Measurements from ENCODE around the gene TPP1.

The TPP1 gene

GRCh38 chr11:6610591-6610990 lies 8.6 kb downstream of the TPP1 start:
- DNase-seq, result no peak

- no peak for DNase-seq
These were observed 9.7 kb downstream of the TPP1 start for GRCh38 chr11:6609502-6610015.

DNA sequence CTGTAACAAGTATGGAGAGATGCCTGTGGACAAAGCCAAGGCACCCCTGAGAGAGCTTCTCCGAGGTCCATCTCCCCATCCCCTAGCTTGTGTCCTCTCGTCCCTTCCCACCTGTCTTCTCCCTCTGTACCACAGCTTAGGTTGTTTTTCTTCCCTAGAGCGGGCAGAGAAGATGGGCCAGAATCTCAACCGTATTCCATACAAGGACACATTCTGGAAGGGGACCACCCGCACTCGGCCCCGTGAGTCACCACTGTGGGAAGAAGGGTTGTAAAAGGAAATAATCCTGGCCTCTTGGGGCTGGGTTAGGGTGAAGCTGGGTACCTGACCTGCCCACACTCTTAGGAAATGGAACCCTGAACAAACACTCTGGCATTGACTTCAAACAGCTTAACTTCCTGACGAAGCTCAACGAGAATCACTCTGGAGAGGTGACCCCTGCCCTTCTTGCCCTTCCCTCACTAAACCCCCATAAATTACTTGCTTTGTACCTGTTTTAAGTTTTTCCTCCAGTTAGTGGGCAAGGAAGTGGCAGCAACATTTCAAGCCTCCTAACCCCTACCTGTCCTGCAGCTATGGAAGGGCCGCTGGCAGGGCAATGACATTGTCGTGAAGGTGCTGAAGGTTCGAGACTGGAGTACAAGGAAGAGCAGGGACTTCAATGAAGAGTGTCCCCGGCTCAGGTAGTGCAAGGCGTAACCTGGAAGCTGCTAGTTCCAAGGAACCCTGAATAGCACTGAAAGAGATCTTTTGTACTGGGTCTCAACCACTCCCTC lies 10.3 kb downstream of the TPP1 start:
- no peak for DNase-seq

DNA sequence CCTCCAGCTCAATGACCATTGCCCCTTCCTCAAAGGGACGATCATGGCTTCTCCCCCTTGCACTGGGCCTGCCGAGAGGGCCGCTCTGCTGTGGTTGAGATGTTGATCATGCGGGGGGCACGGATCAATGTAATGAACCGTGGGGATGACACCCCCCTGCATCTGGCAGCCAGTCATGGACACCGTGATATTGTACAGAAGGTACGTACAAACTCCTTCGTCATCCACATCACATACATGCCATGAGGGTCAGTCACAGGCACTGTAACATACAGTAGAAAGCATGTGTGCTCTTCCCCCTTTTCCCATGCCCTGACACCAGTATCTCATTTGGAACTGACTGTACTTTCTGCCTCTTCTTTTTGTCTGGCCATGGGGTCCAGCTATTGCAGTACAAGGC lies 11.2 kb downstream of the TPP1 start:
- no peak for DNase-seq

- no peak for DNase-seq
These were observed 11.9 kb downstream of the TPP1 start for GRCh38 chr11:6607190-6607795.

GRCh38 chr11:6606471-6607189 lies 12.6 kb downstream of the TPP1 start:
- DNase-seq, result no peak

DNA sequence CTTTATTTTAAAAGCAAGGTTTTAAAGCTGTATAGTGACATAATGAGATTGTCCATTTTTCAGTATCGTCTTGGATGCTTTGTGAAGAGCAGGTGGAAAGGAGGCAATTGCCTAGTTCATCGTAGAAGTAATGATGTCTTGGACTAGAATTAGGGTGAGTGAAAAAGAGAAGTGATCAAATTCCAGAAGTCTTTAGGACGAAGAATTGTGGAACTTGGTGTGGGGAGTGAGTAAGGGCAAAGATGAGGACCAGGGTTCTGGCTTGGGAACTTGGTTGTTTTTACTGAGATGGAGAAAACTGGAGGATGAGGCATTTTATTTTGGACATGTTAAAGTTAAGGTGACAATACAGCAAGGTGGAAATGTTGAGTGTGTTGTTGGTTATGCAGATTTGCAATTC lies 14.4 kb downstream of the TPP1 start:
- no peak for DNase-seq

DNA sequence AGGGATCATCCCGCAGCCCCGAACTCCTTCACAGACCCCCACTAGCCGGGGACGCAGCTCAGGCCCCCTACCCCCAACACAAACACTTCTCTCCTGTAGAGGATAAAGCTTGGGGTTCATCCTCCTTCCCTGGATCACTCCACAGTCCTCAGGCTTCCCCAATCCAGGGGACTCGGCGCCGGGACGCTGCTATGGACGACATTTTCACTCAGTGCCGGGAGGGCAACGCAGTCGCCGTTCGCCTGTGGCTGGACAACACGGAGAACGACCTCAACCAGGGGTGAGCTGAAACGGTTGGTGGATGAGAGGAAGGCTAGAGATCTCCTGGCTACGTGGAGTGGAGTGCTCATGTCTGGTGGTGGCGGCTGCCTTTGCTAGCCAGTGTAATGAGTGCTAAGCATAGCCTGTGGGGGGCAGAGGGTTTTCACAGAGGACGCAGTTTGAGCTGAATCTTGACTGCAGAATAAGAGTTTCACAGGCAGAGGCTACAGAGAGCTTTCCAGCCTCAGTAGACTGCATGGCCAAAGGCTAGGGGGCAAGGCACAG lies 15.1 kb downstream of the TPP1 start:
- DNase-seq, result no peak

DNA sequence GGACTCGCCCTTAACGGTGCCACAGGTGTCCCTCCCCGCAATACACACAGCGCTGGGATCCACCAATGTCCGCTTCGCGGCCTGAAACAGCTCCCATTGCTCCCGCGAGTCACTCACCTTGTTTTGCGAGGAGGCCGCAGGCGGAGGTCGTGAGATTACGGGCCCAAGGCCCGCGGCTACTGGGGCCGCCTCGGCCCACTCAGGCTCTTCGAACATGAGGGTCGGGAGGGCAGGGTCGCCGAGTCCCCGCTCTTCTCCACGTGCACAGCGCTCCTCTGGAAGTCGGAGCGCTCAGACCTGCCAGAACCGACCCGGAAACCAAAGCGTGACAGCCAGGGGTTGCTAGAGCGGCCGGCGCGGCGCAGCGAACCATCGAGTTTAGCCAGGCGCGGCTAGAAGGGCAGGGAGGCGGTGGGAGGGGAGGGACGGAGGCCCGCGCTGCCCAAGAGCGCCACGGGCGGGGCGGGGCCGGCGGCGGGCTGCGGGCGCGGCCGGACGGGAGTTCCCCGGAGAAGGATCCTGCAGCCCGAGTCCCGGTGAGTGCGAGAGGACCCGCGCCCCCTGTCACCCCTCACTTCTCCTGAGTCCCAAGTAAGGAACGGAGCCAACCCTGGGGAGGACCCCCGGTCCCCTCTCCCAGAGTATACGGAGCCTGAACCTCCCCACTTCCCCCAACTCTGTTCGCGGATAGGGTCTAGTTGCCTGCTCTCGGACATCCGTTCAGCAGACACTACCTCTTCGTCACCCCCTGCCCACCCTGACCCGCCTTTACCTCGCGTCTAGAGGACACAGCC lies 15.7 kb downstream of the TPP1 start, which contains the start of the genes ILK and RRP8:
TSS of gene ILK (plus strand) at position 488 of the 794 bp plus-strand sequence. CDS start 498 bp downstream, outside the sequence.
TSS of gene RRP8 (minus strand) at position 330 of the 794 bp plus-strand sequence. CDS start at position 216, 114 bp downstream.
- peak; percentile 86 for DNase-seq

DNA sequence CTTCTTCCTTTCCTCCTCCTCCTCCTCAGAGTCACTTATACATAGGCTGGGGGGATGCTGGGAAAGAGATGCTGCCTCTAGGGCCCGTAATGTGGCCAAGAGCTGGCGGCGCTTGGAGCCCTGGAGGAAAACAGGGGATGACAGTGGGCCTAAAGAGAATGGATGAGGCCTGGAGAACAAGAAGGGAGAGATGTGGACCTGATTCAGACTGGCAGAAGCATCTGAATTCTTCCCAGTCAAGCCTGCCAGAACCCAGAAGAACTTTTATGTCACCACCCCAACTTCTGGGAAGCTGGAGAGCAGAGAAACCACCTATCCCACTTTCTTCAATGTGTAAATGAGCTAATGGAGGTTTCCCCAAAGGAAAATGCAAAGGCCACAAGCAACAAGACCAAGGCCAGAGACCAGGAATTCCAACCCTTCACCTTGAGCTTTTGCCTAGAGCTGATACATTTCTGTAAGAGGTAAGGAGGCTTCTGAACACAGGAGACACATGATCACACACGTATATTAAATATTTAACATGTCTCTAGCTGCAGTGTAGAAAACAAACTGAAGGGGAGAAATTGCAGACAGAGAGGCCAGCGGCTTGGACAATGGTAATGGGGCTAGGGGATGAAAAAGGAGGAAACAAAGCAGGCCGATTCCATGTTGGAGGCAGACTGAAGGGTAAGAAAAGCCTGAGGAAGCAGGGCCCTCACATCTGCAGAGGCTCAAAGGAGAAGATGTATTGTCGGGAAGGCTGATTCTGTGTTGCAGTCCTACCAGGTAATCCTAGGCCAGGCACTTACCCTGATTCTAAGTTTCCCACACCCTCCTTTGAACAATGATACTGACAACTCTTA lies 16.9 kb downstream of the TPP1 start:
- DNase-seq, result no peak

- DNase-seq, result no peak
These were observed 18.2 kb downstream of the TPP1 start for GRCh38 chr11:6601041-6601461.

DNA sequence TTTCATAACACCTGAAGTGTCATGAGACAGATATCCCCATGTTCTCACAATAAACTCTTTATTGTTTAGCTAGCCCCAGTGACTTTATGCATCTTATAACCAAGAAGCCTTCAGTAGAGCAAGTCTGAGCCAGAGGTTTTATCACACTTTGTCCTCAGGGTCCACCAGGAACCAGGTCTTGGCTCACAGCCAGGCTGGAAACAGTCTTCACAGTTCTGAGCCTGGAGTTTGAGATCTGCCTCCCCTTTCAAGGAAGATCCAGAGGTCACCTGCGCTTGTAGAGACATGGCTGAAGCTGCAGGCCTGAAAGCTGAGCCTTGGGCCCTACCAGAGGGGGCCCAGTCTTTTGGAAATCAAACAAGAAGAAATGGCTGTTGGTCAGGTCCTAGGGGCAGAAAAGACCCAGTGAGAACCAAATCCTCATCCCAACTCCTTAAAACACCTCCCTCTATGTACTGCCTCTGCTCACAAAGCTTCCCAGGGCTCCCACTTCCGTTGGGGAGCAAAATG lies 19.3 kb downstream of the TPP1 start:
- DNase-seq, result no peak

GRCh38 chr11:6599449-6599848 lies 19.8 kb downstream of the TPP1 start:
- no peak for DNase-seq

GRCh38 chr11:6598555-6598954 lies 20.7 kb downstream of the TPP1 start:
- no peak for DNase-seq

- DNase-seq, result no peak
These were observed 22.9 kb downstream of the TPP1 start for GRCh38 chr11:6596239-6596877.

DNA sequence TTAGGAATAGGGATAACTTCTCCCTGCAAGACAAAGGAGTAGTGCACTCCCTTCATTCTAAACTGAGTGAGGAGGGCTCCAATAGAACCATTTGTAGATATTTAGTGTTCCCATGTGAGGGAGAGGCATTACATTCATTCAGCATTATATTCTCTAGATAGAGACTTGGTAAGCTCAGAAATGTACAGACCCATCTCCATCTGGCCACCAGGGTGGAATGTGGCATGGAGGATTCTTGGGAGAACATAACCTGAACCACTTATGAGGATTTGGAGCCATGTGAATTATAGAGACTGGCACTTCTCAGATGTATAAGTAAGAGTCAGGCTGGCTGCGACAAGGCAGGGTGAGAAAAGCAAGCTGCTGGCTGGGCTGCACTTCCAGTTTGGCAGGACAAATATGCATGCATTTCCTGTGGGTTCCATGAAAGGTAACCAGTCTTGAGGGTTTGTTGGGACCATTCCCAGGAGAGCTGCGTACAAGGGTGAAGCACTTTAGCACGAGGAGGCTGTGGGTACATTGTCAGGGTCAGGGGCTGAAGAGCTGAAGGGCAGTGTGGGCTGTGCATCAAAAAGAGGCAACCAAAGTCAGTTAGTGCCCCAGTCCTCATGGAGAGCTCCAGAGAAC lies 25.0 kb downstream of the TPP1 start:
- DNase-seq, result no peak

DNA sequence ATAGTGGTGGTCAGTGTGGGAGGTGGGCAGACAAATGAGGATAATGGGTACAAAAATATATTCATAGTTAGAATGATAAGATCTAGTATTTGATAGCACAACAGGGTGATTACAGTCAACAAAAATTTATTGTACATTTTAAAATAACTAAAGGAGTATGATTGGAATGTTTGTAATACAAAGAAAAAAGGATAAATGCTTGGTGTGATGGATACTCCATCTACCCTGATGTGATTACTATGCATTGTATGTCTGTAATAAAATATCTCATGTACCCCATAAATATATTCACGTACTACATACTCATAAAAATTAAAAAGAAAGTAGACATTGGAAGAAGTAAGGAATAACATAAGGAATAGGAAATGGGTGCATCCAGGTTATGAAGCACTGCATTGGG lies 31.2 kb downstream of the TPP1 start:
- DNase-seq, result no peak

GRCh38 chr11:6587360-6587953 lies 31.8 kb downstream of the TPP1 start:
- DNase-seq, result no peak

DNA sequence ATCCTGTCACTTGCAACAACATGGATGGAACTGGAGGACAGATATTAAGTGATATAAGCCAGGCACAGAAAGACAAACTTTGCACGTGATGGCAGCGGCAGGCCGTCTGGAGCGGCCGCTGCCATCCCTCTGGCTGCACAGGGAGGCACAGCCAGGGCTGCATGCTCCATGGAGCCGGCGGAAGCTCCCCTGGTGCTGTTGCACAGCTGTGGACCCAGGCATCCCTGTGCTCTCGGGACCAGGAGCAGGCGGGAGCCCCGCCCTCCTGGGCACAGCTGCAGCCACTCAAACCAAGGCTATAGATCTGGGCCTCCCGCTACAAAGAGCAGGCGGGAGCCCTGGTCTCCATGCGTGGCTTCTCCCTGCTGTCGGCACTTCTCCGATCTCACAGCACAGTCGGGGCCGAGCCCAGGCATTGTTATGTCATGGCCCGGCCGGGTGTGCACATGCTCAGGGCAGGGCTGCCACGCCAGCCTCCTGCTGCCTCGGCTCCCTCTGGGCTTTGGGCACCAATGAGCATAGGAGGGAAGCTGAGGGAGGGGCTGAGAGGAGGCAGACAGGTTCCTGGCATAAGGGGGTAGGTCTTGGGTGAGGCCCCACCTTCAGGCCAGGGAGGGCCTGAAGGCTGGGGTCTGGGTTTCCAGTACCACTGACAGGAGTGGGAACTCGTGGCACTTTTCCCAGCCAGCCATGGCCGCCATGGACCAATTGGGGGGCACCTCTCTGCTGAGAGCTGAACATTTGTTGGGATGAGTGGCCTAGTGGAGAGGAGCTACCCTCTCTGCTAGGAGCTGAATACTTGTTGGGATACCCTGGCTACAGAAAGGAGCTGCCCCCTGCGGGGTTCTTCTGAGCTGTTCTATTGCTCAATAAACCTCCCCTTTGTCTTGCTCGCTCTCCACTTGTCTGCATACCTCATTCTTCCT lies 32.5 kb downstream of the TPP1 start:
- no peak for DNase-seq
